ENCODE results near the gene TRPM2. TPM values are rescaled to one million over a fixed set of nuclear protein-coding genes. Genes with fewer than 3 reads are reported as not detected.

TRPM2 gene
- total RNA-seq, 4 donors from 2014 or later: 1.1 to 27.2 (median 3.3) TPM

GRCh38 chr21:44489962-44490361 is 136.5 kb downstream of the TRPM2 start:
- Histone ChIP-seq H3K4me1 (no peaks in the 10 kb centered on the region), H3K4me3 (no peak overlapping the region), H3K36me3 (no peaks in the 10 kb centered on the region), H3K27ac (no peak overlapping the region), H3K27me3 (no peaks in the 10 kb centered on the region), H3K9me3 (peaks cover 0 to 11% (median 0%) of the 10 kb centered on the region in 4 donors)
- DNase-seq: no peak
- no peak for TF ChIP-seq POLR2A (IDR thresholded peaks at IDR 0.05)
- no peak for TF ChIP-seq CTCF (IDR thresholded peaks at IDR 0.05)

- Histone ChIP-seq H3K27me3 (no peaks in the 10 kb centered on the region), H3K9me3 (peaks cover 0 to 11% (median 0%) of the 10 kb centered on the region in 4 donors), H3K36me3 (no peaks in the 10 kb centered on the region), H3K4me3 (no peak overlapping the region), H3K27ac (no peak overlapping the region), H3K4me1 (no peaks in the 10 kb centered on the region)
- no peak for DNase-seq
- TF ChIP-seq POLR2A (IDR thresholded peaks at IDR 0.05): no peak
- no peak for TF ChIP-seq CTCF (IDR thresholded peaks at IDR 0.05)
Observed at GRCh38 chr21:44490405-44490804, 137.0 kb downstream of the TRPM2 start.

- H3K27me3 ChIP-seq: no peaks in the 10 kb centered on the region
- no peak for DNase-seq
- TF ChIP-seq CTCF (IDR thresholded peaks at IDR 0.05): no peak
- TF ChIP-seq POLR2A (IDR thresholded peaks at IDR 0.05): no peak
- peaks cover 0 to 11% (median 0%) of the 10 kb centered on the region in 4 donors for H3K9me3 ChIP-seq
- H3K36me3 ChIP-seq: no peaks in the 10 kb centered on the region
- no peaks in the 10 kb centered on the region for H3K4me1 ChIP-seq
- H3K27ac ChIP-seq: no peak overlapping the region
- no peak overlapping the region for H3K4me3 ChIP-seq
Observed at GRCh38 chr21:44490816-44491215, 137.4 kb downstream of the TRPM2 start.

Small RNAs within 50 kb of the gene (small RNA-seq; reads per million reads assigned to genes)
- gene RF00285: 0 reads per million in 2 donors

Other genes starting within 250 kb of the TRPM2 start
- gene PWP2, start 246.2 kb upstream of the TRPM2 start, total RNA-seq: 10 to 100 TPM in 2 of 4 donors, 1 to 10 TPM in 2; 5.6 to 63.5 (median 10.6) TPM
- gene GATD3, start 219.9 kb upstream of the TRPM2 start, total RNA-seq: 10 to 100 TPM; 16.5 to 42.9 (median 23.0) TPM
- 10 to 100 TPM in 2 of 4 donors, 1 to 10 TPM in 2; 6.3 to 38.0 (median 9.3) TPM for gene ICOSLG, start 112.7 kb upstream of the TRPM2 start, total RNA-seq
- gene DNMT3L, start 91.7 kb upstream of the TRPM2 start, total RNA-seq: not detected
- 1 to 10 TPM in 1 of 4 donors, not detected in 3; 1.7 TPM for gene AIRE, start 67.7 kb upstream of the TRPM2 start, total RNA-seq
- gene PFKL, start 53.6 kb upstream of the TRPM2 start, total RNA-seq: 100 to 1,000 TPM; 192 to 404 (median 274) TPM
- 10 to 100 TPM; 20.5 to 50.6 (median 39.9) TPM for gene CFAP410, start 14.2 kb upstream of the TRPM2 start, total RNA-seq
- 1 to 10 TPM; 1.7 to 6.6 (median 2.2) TPM for gene LRRC3, start 101.9 kb downstream of the TRPM2 start, total RNA-seq
- gene KRTAP10-1, start 186.6 kb downstream of the TRPM2 start, total RNA-seq: not detected
- gene KRTAP10-2, start 197.9 kb downstream of the TRPM2 start, total RNA-seq: not detected
- gene KRTAP10-3, start 205.2 kb downstream of the TRPM2 start, total RNA-seq: not detected
- not detected for gene KRTAP10-4, start 220.1 kb downstream of the TRPM2 start, total RNA-seq
- gene KRTAP10-5, start 227.0 kb downstream of the TRPM2 start, total RNA-seq: not detected
- not detected for gene KRTAP10-6, start 238.9 kb downstream of the TRPM2 start, total RNA-seq
- gene KRTAP10-7, start 247.0 kb downstream of the TRPM2 start, total RNA-seq: not detected

Measured in Peyer's patch (tissue), 4 donors.